ENCODE measurements around the gene OGG1.

GRCh38 chr3:9721700-9722060, 28.1 kb upstream of the OGG1 start:
- TF ChIP-seq CTCF (IDR thresholded peaks at IDR 0.05) = no peak
- no peak for TF ChIP-seq POLR2A (IDR thresholded peaks at IDR 0.05)
